HuH-7.5 (cell line): ENCODE data around the gene RGS6.

ENCODE experiments used
- DNase-seq: peaks from one replicate; pipeline ENCODE4 v3.0.0; 2011; ENCODE audit warnings: low spot score

Gene RGS6

GRCh38 chr14:72081137-72081536, 148.9 kb downstream of the RGS6 start:
- no peak for DNase-seq

DNA sequence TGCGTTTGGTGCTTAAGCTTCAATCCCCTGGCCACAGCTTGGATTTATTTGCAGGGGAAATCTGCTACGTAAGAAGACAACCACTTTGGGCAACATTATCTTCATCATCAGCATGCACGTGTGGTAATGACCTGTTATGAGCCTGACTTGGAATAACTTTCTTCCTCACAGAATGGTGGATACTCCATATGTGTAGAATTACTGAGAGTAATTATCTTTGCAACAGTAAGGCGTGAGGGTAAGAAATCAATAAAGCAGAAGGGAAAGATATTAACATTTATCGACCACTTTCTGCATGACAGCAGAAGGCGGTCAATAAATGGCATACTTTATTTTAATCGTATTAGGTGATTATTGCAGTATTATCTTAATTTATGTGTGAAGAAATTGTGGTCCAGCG, 152.7 kb downstream of the RGS6 start:
- DNase-seq: no peak

GRCh38 chr14:72089625-72090024, 157.4 kb downstream of the RGS6 start:
- no peak for DNase-seq

GRCh38 chr14:72094844-72095582, 162.8 kb downstream of the RGS6 start:
- no peak for DNase-seq

DNA sequence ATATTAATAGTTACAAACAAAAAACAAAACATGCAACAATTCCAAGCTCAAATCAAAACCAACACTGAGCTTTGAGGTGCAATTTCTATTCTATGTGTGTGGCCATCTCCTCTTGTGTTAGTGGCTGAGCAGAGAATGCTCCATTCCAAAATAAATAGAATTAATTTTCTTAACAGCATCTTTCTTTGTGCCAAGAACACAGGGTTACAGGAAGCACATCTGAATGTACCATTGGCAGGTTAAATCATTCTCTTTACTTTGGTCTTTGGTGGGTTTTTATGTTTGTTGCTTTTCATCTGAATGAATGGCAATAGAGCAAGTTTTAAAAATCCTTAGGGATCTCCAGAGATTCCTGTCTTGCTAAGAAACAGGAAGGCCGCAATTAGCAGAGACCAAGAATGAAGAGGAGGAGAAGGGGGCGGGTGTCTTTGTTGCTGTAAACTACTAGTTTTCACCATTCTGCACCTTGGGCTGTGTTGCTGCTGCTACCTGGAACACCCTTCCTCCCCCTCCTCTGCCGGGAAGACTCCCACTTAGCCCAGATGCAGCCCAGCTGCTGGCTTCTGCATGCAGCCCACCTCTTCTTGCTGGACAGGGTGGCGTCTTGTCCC, 165.0 kb downstream of the RGS6 start:
- DNase-seq: no peak

DNA sequence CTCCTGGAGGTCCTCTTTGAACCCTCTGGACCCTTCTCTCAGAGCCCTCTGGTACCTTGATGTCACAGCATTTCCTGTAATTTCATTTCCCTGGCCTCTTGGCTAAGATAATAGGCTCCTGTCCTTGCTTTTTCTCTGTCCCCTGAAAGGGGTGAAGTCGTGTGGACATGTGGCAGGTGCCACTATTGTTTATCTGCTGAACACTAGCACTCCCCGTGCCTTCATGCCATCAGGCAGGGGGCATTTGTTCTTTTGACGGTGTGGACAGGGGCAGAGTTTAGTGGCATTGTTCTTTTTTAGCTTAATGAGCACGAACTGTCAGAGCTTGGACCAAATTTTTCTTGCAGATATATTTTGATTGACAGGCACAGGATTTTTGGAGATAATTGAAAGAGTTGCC, 166.0 kb downstream of the RGS6 start:
- DNase-seq: no peak

DNA sequence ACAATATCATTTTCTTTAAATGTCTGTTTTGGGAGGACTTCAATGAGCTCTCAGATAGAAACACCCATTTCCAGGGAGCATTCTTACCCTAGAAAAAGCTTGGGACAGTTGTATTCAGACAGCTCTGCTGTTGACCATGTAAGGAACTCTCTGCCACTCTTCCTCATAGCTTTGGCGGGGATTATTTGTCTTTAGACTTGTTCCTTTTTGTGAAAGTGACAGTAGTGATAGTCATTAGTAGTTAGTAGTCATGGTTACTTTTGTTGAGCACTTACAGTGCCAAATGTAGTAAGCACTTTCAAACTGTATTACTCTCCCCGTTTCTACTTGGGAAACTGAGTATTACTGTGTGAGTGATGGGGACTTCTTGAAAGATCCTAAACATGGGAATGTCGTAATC, 167.3 kb downstream of the RGS6 start:
- no peak for DNase-seq

GRCh38 chr14:72104011-72104613, 171.9 kb downstream of the RGS6 start:
- no peak for DNase-seq

GRCh38 chr14:72111911-72112310, 179.7 kb downstream of the RGS6 start:
- DNase-seq: no peak

DNA sequence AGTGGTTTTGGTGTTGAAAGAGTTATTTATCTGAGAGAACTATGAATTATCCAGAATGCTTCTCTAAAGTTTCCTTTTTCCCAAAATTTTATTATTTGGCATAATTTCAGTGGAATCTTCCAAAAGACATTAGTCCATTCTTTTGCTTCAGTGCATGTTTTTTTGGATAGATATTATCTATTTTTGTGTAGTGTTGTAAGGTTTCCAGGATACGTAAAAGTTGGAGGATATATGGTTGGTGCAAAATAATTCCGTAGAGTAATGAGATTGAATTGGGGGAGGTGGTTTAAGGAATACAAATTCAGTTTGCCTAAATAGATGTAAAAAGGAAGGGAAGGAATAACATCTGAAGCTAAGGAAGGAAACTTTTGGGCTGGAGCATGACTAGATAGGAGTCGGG, 186.6 kb downstream of the RGS6 start:
- no peak for DNase-seq

- DNase-seq: no peak
These were observed 188.1 kb downstream of the RGS6 start for GRCh38 chr14:72120315-72120714.

- DNase-seq: no peak
These were observed 191.5 kb downstream of the RGS6 start for GRCh38 chr14:72123755-72124154.

- no peak for DNase-seq
These were observed 191.9 kb downstream of the RGS6 start for GRCh38 chr14:72124171-72124570.

DNA sequence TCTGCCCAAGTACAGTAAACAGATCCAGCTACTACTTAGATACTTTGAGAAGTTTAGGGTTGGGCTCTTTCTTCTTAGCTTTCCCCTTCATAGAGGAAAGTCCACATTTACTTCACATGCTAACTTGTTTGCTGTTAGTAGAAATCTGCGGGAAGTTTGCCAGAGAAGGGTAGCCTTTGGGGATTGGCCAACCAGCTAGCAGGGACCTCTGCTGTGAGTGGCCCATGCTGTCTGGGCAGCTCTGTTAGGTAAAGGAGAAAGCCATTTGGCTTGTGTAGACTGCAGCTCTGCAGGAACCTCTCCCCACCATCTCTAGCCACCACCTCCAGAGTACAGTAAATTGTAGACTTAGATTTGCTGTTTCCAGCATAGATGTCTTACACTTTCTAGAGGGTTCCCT, 193.9 kb downstream of the RGS6 start:
- DNase-seq: no peak

- DNase-seq: no peak
These were observed 194.3 kb downstream of the RGS6 start for GRCh38 chr14:72126561-72126960.

- DNase-seq: no peak
These were observed 196.4 kb downstream of the RGS6 start for GRCh38 chr14:72128629-72129028.

GRCh38 chr14:72129291-72129690, 197.1 kb downstream of the RGS6 start:
- DNase-seq: no peak

DNA sequence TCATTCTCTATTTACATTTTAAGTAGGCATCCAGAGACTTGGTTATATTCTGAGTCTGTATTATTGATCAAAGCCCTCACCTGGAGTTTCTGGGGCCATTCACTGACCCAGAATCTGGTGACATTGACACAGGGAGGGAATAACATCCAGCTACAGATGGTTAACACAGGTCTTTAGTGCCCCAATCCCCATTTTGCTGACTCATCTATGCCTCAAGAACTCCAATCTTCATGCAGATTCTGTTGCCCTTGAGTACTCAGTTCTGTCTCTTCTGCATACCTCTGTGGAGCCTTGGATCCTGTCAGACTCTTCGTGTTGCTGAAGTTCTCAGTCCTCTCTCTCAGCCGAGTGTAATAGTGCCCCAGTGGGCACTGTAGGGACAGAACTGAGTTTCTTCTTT, 208.9 kb downstream of the RGS6 start:
- DNase-seq: no peak

DNA sequence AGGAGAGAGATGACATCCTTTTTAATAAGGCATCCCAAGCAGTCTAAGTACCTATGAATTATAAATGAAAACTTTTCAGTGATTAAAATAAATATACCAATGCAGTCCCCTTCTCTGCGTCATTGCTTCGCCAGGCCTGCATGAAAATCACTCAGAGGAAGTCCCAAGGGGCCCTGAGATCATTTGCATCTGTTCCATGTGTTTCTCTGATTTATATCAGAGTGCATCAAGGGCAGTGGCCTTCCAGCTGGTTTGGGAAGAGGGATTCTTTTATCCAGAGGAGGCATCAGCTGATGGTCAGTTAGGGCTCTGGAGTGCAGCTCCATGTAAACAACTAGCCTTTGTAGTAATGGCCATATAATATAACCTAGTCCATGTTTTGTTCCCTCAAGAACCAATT, 210.1 kb downstream of the RGS6 start:
- DNase-seq: no peak

DNA sequence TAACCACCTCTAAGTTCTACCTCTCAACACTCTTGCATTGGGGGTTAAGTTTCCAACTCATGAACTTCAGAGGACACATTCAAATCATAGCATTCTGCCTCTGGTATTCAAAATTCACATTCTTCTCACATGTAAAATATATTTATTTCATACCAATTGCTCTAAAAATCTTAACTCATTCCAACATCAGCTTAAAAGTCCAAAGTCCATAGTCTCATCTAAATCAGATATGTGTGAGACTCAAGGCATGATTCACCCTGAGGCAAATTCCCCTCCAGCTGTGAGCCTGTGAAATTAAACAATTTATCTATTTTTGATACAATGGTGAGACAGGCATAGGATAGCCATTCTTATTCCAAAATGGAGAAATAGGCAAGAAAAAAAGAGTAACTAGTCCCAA, 214.0 kb downstream of the RGS6 start:
- DNase-seq: no peak

GRCh38 chr14:72154645-72155378, 222.6 kb downstream of the RGS6 start:
- DNase-seq: no peak

DNA sequence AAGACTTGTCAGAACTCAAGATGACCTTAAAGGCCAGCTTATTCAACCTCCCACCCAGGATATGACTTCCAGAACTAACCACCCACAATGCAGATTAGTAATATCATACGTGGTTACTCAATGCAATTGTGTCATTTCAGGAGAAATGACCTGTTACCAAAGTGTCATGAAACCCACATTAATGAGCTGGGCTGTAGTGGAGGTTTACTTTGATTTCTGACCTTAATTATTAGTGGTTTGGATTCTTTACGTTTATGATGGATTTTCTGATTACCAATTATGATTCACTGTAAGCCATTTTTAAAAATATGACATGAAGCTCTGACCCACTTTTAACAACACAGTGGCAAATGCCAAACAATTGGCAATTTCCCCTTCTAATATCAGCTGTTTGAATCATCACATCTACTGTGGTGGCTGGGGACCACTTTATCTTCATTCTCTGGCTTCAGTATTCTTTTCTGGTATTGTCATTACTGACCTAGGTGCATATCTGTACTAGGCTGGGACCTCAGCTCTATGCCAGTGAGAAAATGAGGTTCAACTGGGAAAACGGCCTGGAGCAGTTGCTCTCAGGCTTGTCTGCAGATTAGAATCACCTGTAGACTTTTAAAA, 223.3 kb downstream of the RGS6 start:
- DNase-seq: no peak
